Colonic mucosa (tissue), 4 donors: Measurements from ENCODE around the gene VDAC2. TPM values are rescaled to one million over a fixed set of nuclear protein-coding genes. Genes with fewer than 3 reads are reported as not detected.

Source experiments
- DNase-seq: peaks from one replicate; pipeline ENCODE4 v3.0.0-alpha.2; 2020
- H3K27ac ChIP-seq: fragments of 200-600 bp; one replicate; pipeline ENCODE4 v1.8.0; 2021
- H3K27me3 ChIP-seq: fragments of 200-600 bp; one replicate; pipeline ENCODE4 v1.8.0; 2021
- H3K36me3 ChIP-seq: fragments of 200-600 bp; one replicate; pipeline ENCODE4 v1.8.0; 2021
- H3K4me1 ChIP-seq: fragments of 200-600 bp; one replicate; pipeline ENCODE4 v1.8.0; 2021; ENCODE audit warnings: mild to moderate bottlenecking
- H3K4me3 ChIP-seq: fragments of 200-600 bp; one replicate; pipeline ENCODE4 v1.8.0; 2021
- H3K9ac ChIP-seq, 2 donors: one replicate each; pipeline ENCODE4 v1.7.0; 2013; ENCODE audit warnings: control low read depth in 2 of 2, low read depth in 2 of 2, low read length in 2 of 2
- H3K9me3 ChIP-seq: fragments of 200-600 bp; one replicate; pipeline ENCODE4 v1.8.0; 2021
- CTCF ChIP-seq: fragments of 200-600 bp; IDR thresholded peaks from one replicate; pipeline ENCODE4 v1.8.0; 2022; ENCODE audit warnings: antibody characterized with exemption, mild to moderate bottlenecking
- intact Hi-C: fragments of 100-400 bp; cut with DNase I; formaldehyde crosslinking; loops from one replicate; pipeline ENCODE4 v1.14.1; 2022
- total RNA-seq, 2 donors: library from RNA; stranded (reverse); fragmentation: NEBNext Ultra II Directional in 1 of 2; extraction: Animal tissue kit (Norgen Biotek cat#: 25700) in 1 of 2; gene quantifications; one replicate each; pipeline ENCODE4 v1.2.1, GENCODE V29; 2021
- donor health status: healthy.
- donor health status: DM: no; HTN: no; CAD: no.
- donor health status: DM: no; HTN: no; CAD: no.

The VDAC2 gene, protein sequence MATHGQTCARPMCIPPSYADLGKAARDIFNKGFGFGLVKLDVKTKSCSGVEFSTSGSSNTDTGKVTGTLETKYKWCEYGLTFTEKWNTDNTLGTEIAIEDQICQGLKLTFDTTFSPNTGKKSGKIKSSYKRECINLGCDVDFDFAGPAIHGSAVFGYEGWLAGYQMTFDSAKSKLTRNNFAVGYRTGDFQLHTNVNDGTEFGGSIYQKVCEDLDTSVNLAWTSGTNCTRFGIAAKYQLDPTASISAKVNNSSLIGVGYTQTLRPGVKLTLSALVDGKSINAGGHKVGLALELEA
- total RNA-seq = 100 to 1,000 TPM; 314 to 430 TPM

- peaks cover 5% of the 10 kb centered on the region for H3K4me1 ChIP-seq
- H3K36me3 ChIP-seq = peaks cover 8% of the 10 kb centered on the region
- peak within 1 kb of the TSS; percentile 95 for H3K27ac ChIP-seq
- DNase-seq = peak; percentile 91
- TF ChIP-seq CTCF = no peak
- H3K9ac ChIP-seq = peak within 1 kb of the TSS; percentile 98 to 99
- intact Hi-C loops = no loop called here
- no peaks in the 10 kb centered on the region for H3K27me3 ChIP-seq
- H3K4me3 ChIP-seq = peak within 1 kb of the TSS; percentile 86
- no peaks in the 10 kb centered on the region for H3K9me3 ChIP-seq
These were observed at the start of gene VDAC2 for GRCh38 chr10:75210282-75211006. TSS of gene VDAC2 (plus strand) at chr10:75210796. CDS start at chr10:75211159, 363 bp downstream.

GRCh38 chr10:75165684-75166622, 44.6 kb upstream of the VDAC2 start:
- no peaks in the 10 kb centered on the region for H3K36me3 ChIP-seq
- no peaks in the 10 kb centered on the region for H3K9me3 ChIP-seq
- no peak for TF ChIP-seq CTCF
- H3K4me1 ChIP-seq = no peaks in the 10 kb centered on the region
- H3K27me3 ChIP-seq = no peaks in the 10 kb centered on the region
- H3K27ac ChIP-seq = no peak overlapping the region
- no peak overlapping the region for H3K4me3 ChIP-seq
- H3K9ac ChIP-seq = no peak overlapping the region
- intact Hi-C loops = no loop called here
- no peak for DNase-seq

- Histone ChIP-seq H3K9me3 (no peaks in the 10 kb centered on the region), H3K27ac (no peak overlapping the region), H3K4me3 (no peak overlapping the region), H3K27me3 (no peaks in the 10 kb centered on the region), H3K9ac (no peak overlapping the region), H3K4me1 (no peaks in the 10 kb centered on the region), H3K36me3 (no peaks in the 10 kb centered on the region)
- intact Hi-C loops = no loop called here
- no peak for DNase-seq
- no peak for TF ChIP-seq CTCF
These were observed 44.0 kb upstream of the VDAC2 start for GRCh38 chr10:75166623-75166972.

DNA sequence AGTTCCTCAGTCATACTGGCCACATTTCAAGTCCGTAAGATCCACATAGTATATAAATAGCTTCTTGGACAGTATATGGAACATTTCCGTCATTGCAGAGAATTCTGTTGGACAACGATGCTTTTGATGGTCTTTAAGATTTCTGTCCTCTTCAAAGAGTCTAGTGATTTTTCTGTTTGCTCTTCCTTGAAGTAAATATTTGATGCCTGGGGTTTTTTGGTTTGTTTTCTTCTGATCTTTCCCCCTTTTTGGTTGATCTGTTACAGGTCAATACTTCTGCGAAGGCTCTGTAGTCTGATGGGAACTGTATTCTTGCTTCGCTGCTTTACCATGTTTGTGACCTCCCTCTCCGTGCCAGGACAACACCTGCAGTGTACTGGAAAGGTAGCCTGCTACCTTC, 42.3 kb upstream of the VDAC2 start:
- Histone ChIP-seq H3K27me3 (no peaks in the 10 kb centered on the region), H3K4me1 (no peaks in the 10 kb centered on the region), H3K9ac (no peak overlapping the region), H3K9me3 (no peaks in the 10 kb centered on the region), H3K27ac (no peak overlapping the region), H3K4me3 (no peak overlapping the region), H3K36me3 (no peaks in the 10 kb centered on the region)
- DNase-seq = no peak
- intact Hi-C loops = no loop called here
- TF ChIP-seq CTCF = no peak

- H3K4me3 ChIP-seq = no peak overlapping the region
- no peak for DNase-seq
- H3K9ac ChIP-seq = no peak overlapping the region
- no peaks in the 10 kb centered on the region for H3K27me3 ChIP-seq
- no peaks in the 10 kb centered on the region for H3K4me1 ChIP-seq
- H3K9me3 ChIP-seq = no peaks in the 10 kb centered on the region
- no peaks in the 10 kb centered on the region for H3K36me3 ChIP-seq
- TF ChIP-seq CTCF = no peak
- intact Hi-C loops = no loop called here
- no peak overlapping the region for H3K27ac ChIP-seq
These were observed 40.4 kb upstream of the VDAC2 start for GRCh38 chr10:75170215-75170614.
